HG03469 (cell line): ENCODE results near the gene KIAA1217.
"Not testable (repeated sequence)": the region's sequence is repeated elsewhere in the genome, so short reads cannot be mapped to it uniquely, and the experiment has no call there.

Experiments
- ATAC-seq: cut with Tn5 transposase; IDR thresholded peaks from one replicate; pipeline ENCODE4 v1.9.1; 2021; ENCODE audit warnings: mild to moderate bottlenecking, moderate library complexity, moderate number of reproducible peaks; ENCODE audit not compliant: unreplicated experiment

The KIAA1217 gene

GRCh38 chr10:24333736-24334135 lies 124.8 kb downstream of the KIAA1217 start:
- no peak for ATAC-seq

GRCh38 chr10:24334279-24334939 lies 125.5 kb downstream of the KIAA1217 start:
- ATAC-seq = no peak

GRCh38 chr10:24337723-24338122 lies 128.8 kb downstream of the KIAA1217 start:
- not testable (repeated sequence) for ATAC-seq

- no peak for ATAC-seq
These were observed 130.4 kb downstream of the KIAA1217 start for GRCh38 chr10:24339387-24339786.

GRCh38 chr10:24340446-24340845 lies 131.5 kb downstream of the KIAA1217 start:
- no peak for ATAC-seq

- no peak for ATAC-seq
These were observed 131.9 kb downstream of the KIAA1217 start for GRCh38 chr10:24340883-24341282.

GRCh38 chr10:24341371-24341770 lies 132.4 kb downstream of the KIAA1217 start:
- ATAC-seq = no peak

GRCh38 chr10:24341897-24342296 lies 133.0 kb downstream of the KIAA1217 start:
- no peak for ATAC-seq

GRCh38 chr10:24343686-24344085 lies 134.7 kb downstream of the KIAA1217 start:
- ATAC-seq = no peak

GRCh38 chr10:24344279-24344678 lies 135.3 kb downstream of the KIAA1217 start:
- no peak for ATAC-seq

- ATAC-seq = no peak
These were observed 135.9 kb downstream of the KIAA1217 start for GRCh38 chr10:24344695-24345463.

- ATAC-seq = no peak
These were observed 138.1 kb downstream of the KIAA1217 start for GRCh38 chr10:24346877-24347519.

- no peak for ATAC-seq
These were observed 140.6 kb downstream of the KIAA1217 start for GRCh38 chr10:24349379-24350001.

GRCh38 chr10:24350070-24350921 lies 141.4 kb downstream of the KIAA1217 start:
- no peak for ATAC-seq

GRCh38 chr10:24350922-24351225 lies 141.9 kb downstream of the KIAA1217 start:
- not testable (repeated sequence) for ATAC-seq

GRCh38 chr10:24351961-24352360 lies 143.0 kb downstream of the KIAA1217 start:
- no peak for ATAC-seq

GRCh38 chr10:24352399-24352798 lies 143.5 kb downstream of the KIAA1217 start:
- no peak for ATAC-seq

GRCh38 chr10:24353319-24353718 lies 144.4 kb downstream of the KIAA1217 start:
- ATAC-seq = no peak

- no peak for ATAC-seq
These were observed 146.2 kb downstream of the KIAA1217 start for GRCh38 chr10:24355056-24355688.

- ATAC-seq = no peak
These were observed 148.5 kb downstream of the KIAA1217 start for GRCh38 chr10:24357344-24358004.
